SU-DHL-6 (cell line): ENCODE results near the gene MAP3K19.

Experiments
- CTCF ChIP-seq: fragments of 200-600 bp; sonication (generic); IDR thresholded peaks from one replicate; pipeline ENCODE4 v1.5.1; 2017; ENCODE audit warnings: antibody characterized with exemption, mild to moderate bottlenecking, low read length, moderate library complexity; ENCODE audit not compliant: insufficient read depth, poor library complexity, severe bottlenecking
- EZH2phosphoT487 ChIP-seq: fragments of 200-600 bp; sonication (generic), shearing (Covaris generic); conservative IDR thresholded peaks from 2 replicates; pipeline ENCODE4 v1.6.1; 2018; ENCODE audit warnings: mild to moderate bottlenecking, antibody characterized with exemption, low read length, moderate library complexity, mixed read lengths

GRCh38 chr2:135096665-135097446, 49.6 kb upstream of the MAP3K19 start:
- TF ChIP-seq CTCF (no peak), EZH2phosphoT487 (no peak)
